Measurements from ENCODE around the gene SMPD3. TPM values are rescaled to one million over a fixed set of nuclear protein-coding genes. Genes with fewer than 3 reads are reported as not detected.

The SMPD3 gene
- total and polyA plus RNA-seq, 9 of the 15 experiments (the other 6 are each of a cell fraction or from before 2014, with no cell fraction given), result 0.03 to 1.2 (median 0.18) TPM

DNA sequence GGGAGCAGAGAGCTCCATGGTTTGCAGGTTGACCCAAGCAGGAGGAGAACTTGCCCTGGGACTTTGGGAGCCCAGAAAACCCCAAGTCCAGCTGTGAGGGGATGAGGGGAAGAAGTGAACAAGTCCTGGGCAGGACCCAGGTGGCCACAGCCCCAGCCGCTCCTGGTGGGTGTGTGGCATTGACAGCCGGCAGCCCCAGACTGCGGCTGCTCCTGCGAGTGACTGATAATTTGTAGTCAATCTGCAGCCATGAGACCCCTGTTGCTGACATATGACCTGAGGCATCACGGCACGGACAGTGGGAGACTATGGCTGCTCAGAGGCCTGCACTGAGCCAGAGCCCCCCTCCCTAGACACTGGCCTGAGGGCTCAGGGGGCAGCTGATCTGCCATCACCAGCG is 71.1 kb downstream of the SMPD3 start:
- peaks cover 20 to 22% of the 10 kb centered on the region in 2 experiments for H3K4me1 ChIP-seq (replicated peaks in 1 of 2; ENCODE audit: control insufficient read depth in 2 of 2, insufficient read depth in 2 of 2, low read length in 2 of 2)
- no peak for ATAC-seq
- 27% methylated on average over 4 of the region's 7 CpGs for WGBS (ENCODE audit: insufficient coverage, low coverage, missing lambda C conversion rate)
- H4K20me1 ChIP-seq (replicated peaks; ENCODE audit: control insufficient read depth, insufficient read depth, low read length), result peaks cover 8% of the 10 kb centered on the region; the same call in 1 of the 2 replicates
- CTCF ChIA-PET (ENCODE audit: low intra/inter-chr PET ratio), result no interaction called here
- H3K9me1 ChIP-seq (ENCODE audit: control insufficient read depth, insufficient read depth, low read length), result no peaks in the 10 kb centered on the region
- peaks cover 24 to 37% of the 10 kb centered on the region in 2 experiments; a peak in 4 of 5 replicates for H3K27me3 ChIP-seq (ENCODE audit: control insufficient read depth in 2 of 2, insufficient read depth in 2 of 2, low read length in 2 of 2)
- no peak overlapping the region for H3K9ac ChIP-seq (ENCODE audit: insufficient read depth in 1 of 2, low read depth in 2 of 2, low read length in 2 of 2)
- no peaks in the 10 kb centered on the region for H3K9me3 ChIP-seq (replicated peaks; ENCODE audit: control insufficient read depth, insufficient read depth, low read depth, low read length)
- H3K4me3 ChIP-seq, result no peak overlapping the region
- BruUV-seq (replicated peaks), result no TSS peak
- H3K36me3 ChIP-seq (ENCODE audit: control insufficient read depth, insufficient read depth, low read length), result no peaks in the 10 kb centered on the region
- in situ Hi-C loops (cut with MboI) (no loop called here), intact Hi-C loops (cut with micrococcal nuclease) (no loop called here)
- TF ChIP-seq RAD21 (CRISPR knock-in tag; conservative IDR thresholded peaks at IDR 0.05 in 1 of 2, IDR thresholded peaks at IDR 0.05 in 1 of 2) (no peak), RUNX1 (IDR thresholded peaks at IDR 0.05; ENCODE audit: low read depth) (no peak), YY1 (IDR thresholded peaks at IDR 0.05; ENCODE audit: borderline replicate concordance in 1 of 3, control insufficient read depth in 1 of 3, extremely low read depth in 1 of 3, insufficient read depth in 3 of 3, insufficient read length in 1 of 3, insufficient replicate concordance in 2 of 3, low read depth in 1 of 3, low read length in 2 of 3) (no peak), STAG1 (CRISPR knock-in tag; IDR thresholded peaks at IDR 0.05; ENCODE audit: borderline replicate concordance) (no peak)
- TF ChIP-seq, protein P1, sequence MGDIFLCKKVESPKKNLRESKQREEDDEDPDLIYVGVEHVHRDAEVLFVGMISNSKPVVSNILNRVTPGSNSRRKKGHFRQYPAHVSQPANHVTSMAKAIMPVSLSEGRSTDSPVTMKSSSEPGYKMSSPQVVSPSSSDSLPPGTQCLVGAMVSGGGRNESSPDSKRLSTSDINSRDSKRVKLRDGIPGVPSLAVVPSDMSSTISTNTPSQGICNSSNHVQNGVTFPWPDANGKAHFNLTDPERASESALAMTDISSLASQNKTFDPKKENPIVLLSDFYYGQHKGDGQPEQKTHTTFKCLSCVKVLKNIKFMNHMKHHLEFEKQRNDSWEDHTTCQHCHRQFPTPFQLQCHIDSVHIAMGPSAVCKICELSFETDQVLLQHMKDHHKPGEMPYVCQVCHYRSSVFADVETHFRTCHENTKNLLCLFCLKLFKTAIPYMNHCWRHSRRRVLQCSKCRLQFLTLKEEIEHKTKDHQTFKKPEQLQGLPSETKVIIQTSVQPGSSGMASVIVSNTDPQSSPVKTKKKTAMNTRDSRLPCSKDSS (IDR thresholded peaks at IDR 0.05; ENCODE audit: low read depth, partially characterized antibody), result no peak
- TF ChIP-seq, protein P2, sequence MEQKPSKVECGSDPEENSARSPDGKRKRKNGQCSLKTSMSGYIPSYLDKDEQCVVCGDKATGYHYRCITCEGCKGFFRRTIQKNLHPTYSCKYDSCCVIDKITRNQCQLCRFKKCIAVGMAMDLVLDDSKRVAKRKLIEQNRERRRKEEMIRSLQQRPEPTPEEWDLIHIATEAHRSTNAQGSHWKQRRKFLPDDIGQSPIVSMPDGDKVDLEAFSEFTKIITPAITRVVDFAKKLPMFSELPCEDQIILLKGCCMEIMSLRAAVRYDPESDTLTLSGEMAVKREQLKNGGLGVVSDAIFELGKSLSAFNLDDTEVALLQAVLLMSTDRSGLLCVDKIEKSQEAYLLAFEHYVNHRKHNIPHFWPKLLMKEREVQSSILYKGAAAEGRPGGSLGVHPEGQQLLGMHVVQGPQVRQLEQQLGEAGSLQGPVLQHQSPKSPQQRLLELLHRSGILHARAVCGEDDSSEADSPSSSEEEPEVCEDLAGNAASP (IDR thresholded peaks at IDR 0.05), result no peak
- no peaks in the 10 kb centered on the region for H3K79me2 ChIP-seq (ENCODE audit: control insufficient read depth, insufficient read depth, low read length)
- no peak overlapping the region for H2AFZ ChIP-seq (ENCODE audit: low read depth, low read length)
- no peak overlapping the region for H3K27ac ChIP-seq (ENCODE audit: extremely low read depth, low read depth, low read length)
- DNase-seq (ENCODE audit: extremely low read depth in 1 of 4, low spot score in 3 of 4), result no peak
- no peak for FAIRE-seq
- POLR2A ChIA-PET, result no interaction called here
- H3K4me2 ChIP-seq (ENCODE audit: insufficient read depth, low read length), result no peak overlapping the region
